Adrenal gland (tissue), 5 donors: ENCODE results near the gene MTOR.

ENCODE experiments used
- CTCF ChIP-seq, 6 experiments: fragments of 450-650 bp in 4 of 6; fragments of 200-600 bp in 2 of 6; sonication (generic) in 1 of 6; IDR thresholded peaks; 1 replicate in 5 of 6; 2 replicates in 1 of 6; pipeline versions ENCODE4 v1.5.1 to v1.8.0; 2016 to 2021; ENCODE audit warnings: antibody characterized with exemption in 6 of 6, mild to moderate bottlenecking in 2 of 6, moderate library complexity in 1 of 6
- POLR2A ChIP-seq, 2 donors: fragments of 450-650 bp; IDR thresholded peaks; one replicate each; pipeline ENCODE4 v1.6.1; 2017; ENCODE audit warnings: antibody characterized with exemption in 2 of 2, mild to moderate bottlenecking in 2 of 2, moderate library complexity in 1 of 2
- donor health status: DM: no; HTN: no; CAD: no.

GRCh38 chr1:11204396-11205190 is 57.8 kb downstream of the MTOR start:
- TF ChIP-seq CTCF (IDR thresholded peaks at IDR 0.05): no peak
- TF ChIP-seq POLR2A (IDR thresholded peaks at IDR 0.05): no peak
